IMR-90 (cell line): ENCODE measurements around the gene RGR. TPM values are rescaled to one million over a fixed set of nuclear protein-coding genes. Genes with fewer than 3 reads are reported as not detected.

ENCODE experiments used
- ATAC-seq: fragments of 200-7000 bp; cut with Tn5 transposase; 2 replicates; pipeline ENCODE4 v1.9.1; 2020; ENCODE audit warnings: low read depth, mild to moderate bottlenecking, moderate library complexity
- BruUV-seq: library from RNA; stranded (reverse); fragments of 400-500 nt; replicated peaks from 2 replicates; lab custom pipeline; 2021; lab: Mats Ljungman, UMichigan
- CTCF ChIA-PET: fragments of 300-600 bp; formaldehyde crosslinking; extraction: SDS; loops from one replicate; lab custom pipeline; 2021; ENCODE audit warnings: antibody characterized with exemption; lab: Yijun Ruan, JAX
- POLR2A ChIA-PET: fragments of 300-600 bp; sonication (Branson Sonifier 250); formaldehyde crosslinking; loops from one replicate; lab custom pipeline; 2022; ENCODE audit warnings: antibody characterized with exemption; ENCODE audit not compliant: unreplicated experiment; lab: Charles Lee
- DNase-seq: peaks from one replicate; pipeline ENCODE4 v3.0.0; 2013
- H2AFZ ChIP-seq: replicated peaks from 2 replicates; pipeline ENCODE3; 2013; ENCODE audit warnings: low read length, mild to moderate bottlenecking; ENCODE audit not compliant: poor library complexity
- H2AK5ac ChIP-seq: 2 replicates; pipeline ENCODE4 v1.6.1; 2013; ENCODE audit warnings: low read depth, low read length, inconsistent platforms
- H2AK9ac ChIP-seq: replicated peaks from 2 replicates; pipeline ENCODE3; 2013; ENCODE audit warnings: mild to moderate bottlenecking, low read depth, low read length, moderate library complexity; ENCODE audit not compliant: poor library complexity
- H2BK120ac ChIP-seq: 2 replicates; pipeline ENCODE4 v1.6.1; 2013; ENCODE audit warnings: low read depth, low read length, inconsistent platforms
- H2BK15ac ChIP-seq: 3 replicates; pipeline ENCODE4 v1.6.1; 2013; ENCODE audit warnings: low read depth, low read length, inconsistent platforms
- H2BK20ac ChIP-seq: 2 replicates; pipeline ENCODE4 v1.6.1; 2013; ENCODE audit warnings: low read depth, mild to moderate bottlenecking, inconsistent platforms, low read length, moderate library complexity
- H2BK5ac ChIP-seq: 2 replicates; pipeline ENCODE4 v1.6.1; 2013; ENCODE audit warnings: mild to moderate bottlenecking, low read depth, low read length, inconsistent platforms; ENCODE audit not compliant: poor library complexity, severe bottlenecking
- H3K14ac ChIP-seq: replicated peaks from 2 replicates; pipeline ENCODE4 v1.6.1; 2013; ENCODE audit warnings: low read depth, low read length, inconsistent platforms
- H3K18ac ChIP-seq: 2 replicates; pipeline ENCODE4 v1.6.1; 2013; ENCODE audit warnings: low read depth, low read length, control low read depth
- H3K23ac ChIP-seq: 2 replicates; pipeline ENCODE4 v1.6.1; 2013; ENCODE audit warnings: low read depth, low read length, inconsistent platforms
- H3K27ac ChIP-seq: 2 replicates; pipeline ENCODE4 v1.5.1; 2013; ENCODE audit warnings: mild to moderate bottlenecking, control low read depth, low read length; ENCODE audit not compliant: insufficient read depth
- H3K27me3 ChIP-seq: 2 replicates; pipeline ENCODE4 v1.6.1; 2013; ENCODE audit warnings: low read length; ENCODE audit not compliant: control insufficient read depth, insufficient read depth
- H3K36me3 ChIP-seq: 2 replicates; pipeline ENCODE4 v1.6.1; 2013; ENCODE audit warnings: low read length, mixed read lengths; ENCODE audit not compliant: control insufficient read depth, insufficient read depth
- H3K4ac ChIP-seq: 2 replicates; pipeline ENCODE4 v1.6.1; 2013; ENCODE audit warnings: low read depth, low read length, inconsistent platforms
- H3K4me1 ChIP-seq: 2 replicates; pipeline ENCODE4 v1.6.1; 2013; ENCODE audit warnings: low read length, mixed read lengths; ENCODE audit not compliant: control insufficient read depth, insufficient read depth
- H3K4me2 ChIP-seq: 2 replicates; pipeline ENCODE4 v1.6.1; 2013; ENCODE audit warnings: low read depth, mild to moderate bottlenecking, control low read depth, low read length, moderate library complexity
- H3K4me3 ChIP-seq: 2 replicates; pipeline ENCODE4 v1.5.1; 2013; ENCODE audit warnings: low read depth, mild to moderate bottlenecking, control low read depth, low read length, moderate library complexity; ENCODE audit not compliant: insufficient read depth
- H3K56ac ChIP-seq: 2 replicates; pipeline ENCODE4 v1.6.1; 2013; ENCODE audit warnings: low read length, inconsistent platforms; ENCODE audit not compliant: insufficient read depth; ENCODE audit errors: extremely low read depth
- H3K79me1 ChIP-seq, 2 experiments: 2 replicates each; pipeline ENCODE4 v1.6.1; 2013; ENCODE audit warnings: low read length in 2 of 2, inconsistent platforms in 1 of 2, low read depth in 1 of 2
- H3K9ac ChIP-seq: 2 replicates; pipeline ENCODE4 v1.6.1; 2013; ENCODE audit warnings: low read depth, low read length, control low read depth
- H3K9me1 ChIP-seq: 2 replicates; pipeline ENCODE4 v1.6.1; 2013; ENCODE audit warnings: low read length, inconsistent platforms; ENCODE audit not compliant: insufficient read depth
- H3K9me3 ChIP-seq: 2 replicates; pipeline ENCODE4 v1.6.1; 2013; ENCODE audit warnings: low read length; ENCODE audit not compliant: control insufficient read depth, insufficient read depth
- H4K20me1 ChIP-seq: 2 replicates; pipeline ENCODE4 v1.6.1; 2013; ENCODE audit warnings: low read length, inconsistent platforms; ENCODE audit not compliant: insufficient read depth
- H4K5ac ChIP-seq: 2 replicates; pipeline ENCODE4 v1.6.1; 2013; ENCODE audit warnings: mild to moderate bottlenecking, low read depth, low read length, control low read depth
- H4K8ac ChIP-seq, 2 experiments: 2 replicates each; pipeline ENCODE4 v1.6.1; 2013; ENCODE audit warnings: low read depth in 2 of 2, low read length in 2 of 2, control low read depth in 1 of 2, inconsistent platforms in 1 of 2
- H4K91ac ChIP-seq: 2 replicates; pipeline ENCODE4 v1.6.1; 2013; ENCODE audit warnings: low read depth, low read length, inconsistent platforms; ENCODE audit not compliant: insufficient read depth
- BHLHE40 ChIP-seq: fragments of 150-350 bp; IDR thresholded peaks from 2 replicates; pipeline ENCODE4 v1.6.1; 2016; ENCODE audit warnings: mild to moderate bottlenecking, low read depth, low read length
- CEBPB ChIP-seq: IDR thresholded peaks from 2 replicates; pipeline ENCODE4 v1.6.1; 2012; ENCODE audit warnings: low read depth, low read length, improper control_type of control experiment
- CHD1 ChIP-seq: IDR thresholded peaks from 2 replicates; pipeline ENCODE4 v1.6.1; 2012; ENCODE audit warnings: low read depth, low read length, improper control_type of control experiment
- CTCF ChIP-seq: conservative IDR thresholded peaks from 2 replicates; pipeline ENCODE4 v1.5.1; 2012; ENCODE audit warnings: mild to moderate bottlenecking, low read depth, low read length, improper control_type of control experiment
- ELK1 ChIP-seq: fragments of 150-350 bp; IDR thresholded peaks from 2 replicates; pipeline ENCODE4 v1.6.1; 2016; ENCODE audit warnings: low read depth, mild to moderate bottlenecking, low read length, moderate library complexity, borderline replicate concordance
- FOS ChIP-seq: fragments of 150-350 bp; IDR thresholded peaks from 2 replicates; pipeline ENCODE4 v1.6.1; 2016; ENCODE audit warnings: low read depth, low read length
- MAFK ChIP-seq: IDR thresholded peaks from 2 replicates; pipeline ENCODE4 v1.6.1; 2012; ENCODE audit warnings: low read depth, low read length, improper control_type of control experiment
- MAZ ChIP-seq: IDR thresholded peaks from 2 replicates; pipeline ENCODE4 v1.6.1; 2012; ENCODE audit warnings: low read depth, mild to moderate bottlenecking, low read length, improper control_type of control experiment, moderate library complexity, borderline replicate concordance
- MXI1 ChIP-seq: IDR thresholded peaks from 2 replicates; pipeline ENCODE4 v1.6.1; 2012; ENCODE audit warnings: low read depth, mild to moderate bottlenecking, low read length, moderate library complexity, borderline replicate concordance
- NFE2L2 ChIP-seq: fragments of 150-350 bp; IDR thresholded peaks from 2 replicates; pipeline ENCODE4 v1.6.1; 2016; ENCODE audit warnings: low read depth, mild to moderate bottlenecking, low read length
- POLR2A ChIP-seq: IDR thresholded peaks from 2 replicates; pipeline ENCODE4 v1.6.1; 2012; ENCODE audit warnings: mild to moderate bottlenecking, low read depth, low read length
- RAD21 ChIP-seq: IDR thresholded peaks from 2 replicates; pipeline ENCODE4 v1.6.1; 2012; ENCODE audit warnings: low read length, improper control_type of control experiment
- RCOR1 ChIP-seq: IDR thresholded peaks from 2 replicates; pipeline ENCODE4 v1.6.1; 2012; ENCODE audit warnings: mild to moderate bottlenecking, low read length, improper control_type of control experiment; ENCODE audit not compliant: insufficient replicate concordance
- RFX5 ChIP-seq: IDR thresholded peaks from 2 replicates; pipeline ENCODE4 v1.8.0; 2012; ENCODE audit warnings: low read depth, mild to moderate bottlenecking, low read length, moderate library complexity
- SMC3 ChIP-seq: fragments of 150-350 bp; IDR thresholded peaks from 2 replicates; pipeline ENCODE4 v1.6.1; 2016; ENCODE audit warnings: low read depth, mild to moderate bottlenecking, antibody characterized with exemption, low read length, moderate library complexity
- USF2 ChIP-seq: fragments of 150-350 bp; IDR thresholded peaks from 2 replicates; pipeline ENCODE4 v1.6.1; 2017; ENCODE audit warnings: mild to moderate bottlenecking, antibody characterized with exemption, low read length, low read depth
- WGBS, 2 experiments: methylation state at CpG; one replicate each; pipeline versions ENCODE4 v1.1.5 to v1.1.7; 2013; ENCODE audit warnings: missing lambda C conversion rate in 2 of 2; ENCODE audit not compliant: insufficient read length in 1 of 2; ENCODE audit errors: extremely low coverage in 2 of 2; 5-methylcytosine and 5-hydroxymethylcytosine counted together
- dilution Hi-C: fragments of 300-500 bp; cut with HindIII; formaldehyde crosslinking; loops from one replicate; pipeline ENCODE4 v1.14.3; 2018; ENCODE audit warnings: low sequenced_read_pairs; ENCODE audit not compliant: unreplicated experiment
- in situ Hi-C: fragments of 300-500 bp; cut with MboI; formaldehyde crosslinking; loops from 3 replicates; pipeline ENCODE4 v1.14.3; 2019; ENCODE audit warnings: low sequenced_read_pairs, inconsistent platforms, mixed read lengths
- intact Hi-C: fragments of 100-400 bp; cut with micrococcal nuclease; formaldehyde crosslinking; loops from 2 replicates; pipeline ENCODE4 v1.10.0; 2022
- polyA plus RNA-seq, 3 experiments: library from polyadenylated mRNA; depleted of rRNA; stranded (reverse); fragments of >200 nt; gene quantifications; 2 replicates each; pipeline ENCODE4 v1.2.3, GENCODE V29; 2012; ENCODE audit warnings: low replicate concordance in 1 of 3
- total RNA-seq: library from RNA; depleted of rRNA; stranded (reverse); fragments of >200 nt; gene quantifications from 2 replicates; pipeline ENCODE4 v1.2.3, GENCODE V29; 2012

Gene RGR
- total and polyA plus RNA-seq, 2 of the 4 experiments (the other 2 are of a cell fraction): not detected

GRCh38 chr10:84243759-84244158 is 1.1 kb upstream of the RGR start:
- ChIA-PET POLR2A (no interaction called here), CTCF (interaction anchor here (0.6 kb wide), 1 partner anchor 259 kb away, joined by 5 read pairs; no protein-coding TSS in a partner anchor)
- Histone ChIP-seq H3K4me3 (no peak overlapping the region), H4K91ac (no peak overlapping the region), H4K8ac (no peak overlapping the region), H3K9me1 (no peaks in the 10 kb centered on the region), H3K9me3 (no peaks in the 10 kb centered on the region), H3K79me1 (no peaks in the 10 kb centered on the region), H3K9ac (no peak overlapping the region), H2BK15ac (no peak overlapping the region), H3K4me2 (no peak overlapping the region), H2BK5ac (no peak overlapping the region), H3K36me3 (no peaks in the 10 kb centered on the region), H2BK20ac (no peak overlapping the region), H2AK5ac (no peak overlapping the region), H3K18ac (no peak overlapping the region), H2AFZ (no peak overlapping the region), H3K14ac (no peak overlapping the region), H3K4ac (no peak overlapping the region), H4K20me1 (no peaks in the 10 kb centered on the region), H3K56ac (no peak overlapping the region), H3K4me1 (no peaks in the 10 kb centered on the region), H2BK120ac (no peak overlapping the region), H4K5ac (no peak overlapping the region), H2AK9ac (no peak overlapping the region), H3K23ac (no peak overlapping the region), H3K27ac (no peak overlapping the region), H3K27me3 (peaks cover 23% of the 10 kb centered on the region)
- dilution Hi-C loops: no loop called here
- intact Hi-C loops: no loop called here
- no peak for TF ChIP-seq ELK1
- TF ChIP-seq NFE2L2: no peak
- TF ChIP-seq RFX5: no peak
- no peak for TF ChIP-seq MXI1
- TF ChIP-seq RCOR1: no peak
- TF ChIP-seq RAD21: no peak
- TF ChIP-seq MAZ: no peak
- TF ChIP-seq SMC3: no peak
- TF ChIP-seq USF2: no peak
- TF ChIP-seq CHD1: no peak
- no peak for TF ChIP-seq CTCF
- TF ChIP-seq FOS: no peak
- TF ChIP-seq MAFK: no peak
- no peak for TF ChIP-seq POLR2A
- no peak for TF ChIP-seq BHLHE40
- TF ChIP-seq CEBPB: no peak
- in situ Hi-C loops: no loop called here
- no peak for DNase-seq
- ATAC-seq: no peak
- WGBS, 2 experiments: no CpG with 5 or more reads among the region's 3 CpGs
- BruUV-seq: no TSS peak
